GM19023 (cell line): ENCODE data around the gene TERT.

Source experiments
- ATAC-seq: cut with Tn5 transposase; IDR thresholded peaks from one replicate; pipeline ENCODE4 v1.9.1; 2021; ENCODE audit warnings: mild to moderate bottlenecking, moderate library complexity; ENCODE audit not compliant: unreplicated experiment

Gene TERT

GRCh38 chr5:1222621-1223277 is 72.1 kb downstream of the TERT start:
- ATAC-seq: no peak

- no peak for ATAC-seq
These were observed 72.7 kb downstream of the TERT start for GRCh38 chr5:1222147-1222546.

GRCh38 chr5:1221721-1222120 is 73.1 kb downstream of the TERT start:
- no peak for ATAC-seq

GRCh38 chr5:1220831-1221230 is 74.0 kb downstream of the TERT start:
- no peak for ATAC-seq

- no peak for ATAC-seq
These were observed 74.5 kb downstream of the TERT start for GRCh38 chr5:1220351-1220750.

- ATAC-seq: no peak
These were observed 75.1 kb downstream of the TERT start for GRCh38 chr5:1219768-1220100.

- no peak for ATAC-seq
These were observed 75.6 kb downstream of the TERT start for GRCh38 chr5:1219098-1219767.

- no peak for ATAC-seq
These were observed 76.4 kb downstream of the TERT start for GRCh38 chr5:1218351-1219080.

GRCh38 chr5:1217596-1218206 is 77.2 kb downstream of the TERT start:
- no peak for ATAC-seq

- no peak for ATAC-seq
These were observed 78.0 kb downstream of the TERT start for GRCh38 chr5:1216918-1217295.

GRCh38 chr5:1216211-1216917 is 78.5 kb downstream of the TERT start:
- ATAC-seq: no peak

- no peak for ATAC-seq
These were observed 79.4 kb downstream of the TERT start for GRCh38 chr5:1215320-1216096.

- no peak for ATAC-seq
These were observed 80.0 kb downstream of the TERT start for GRCh38 chr5:1214936-1215220.

- ATAC-seq: no peak
These were observed 80.5 kb downstream of the TERT start for GRCh38 chr5:1214163-1214935.

GRCh38 chr5:1213508-1214162 is 81.2 kb downstream of the TERT start:
- no peak for ATAC-seq

- ATAC-seq: no peak
These were observed 82.0 kb downstream of the TERT start for GRCh38 chr5:1212881-1213280.

- no peak for ATAC-seq
These were observed 82.6 kb downstream of the TERT start for GRCh38 chr5:1212271-1212670.

- ATAC-seq: no peak
These were observed 83.2 kb downstream of the TERT start for GRCh38 chr5:1211701-1212100.

- no peak for ATAC-seq
These were observed 84.0 kb downstream of the TERT start for GRCh38 chr5:1210832-1211251.
